BJ (cell line): ENCODE data around the gene NACC2. TPM values are rescaled to one million over a fixed set of nuclear protein-coding genes. Genes with fewer than 3 reads are reported as not detected.

Experiments used
- CTCF ChIA-PET: fragments of 350-600 bp; formaldehyde crosslinking; extraction: SDS; loops from one replicate; lab custom pipeline; 2021; ENCODE audit warnings: antibody characterized with exemption, inconsistent platforms; lab: Yijun Ruan, JAX
- POLR2A ChIA-PET: fragments of 300-600 bp; sonication (Branson Sonifier 250); formaldehyde crosslinking; extraction: SDS; loops from one replicate; lab custom pipeline; 2021; ENCODE audit warnings: antibody characterized with exemption; lab: Charles Lee
- DNase-seq: peaks from one replicate; pipeline ENCODE4 v3.0.0-alpha.2; 2011; ENCODE audit warnings: low read depth
- H3K27me3 ChIP-seq: 2 replicates; pipeline ENCODE4 v1.6.0; 2011; ENCODE audit warnings: low read length; ENCODE audit not compliant: control insufficient read depth, insufficient read depth
- H3K36me3 ChIP-seq: 2 replicates; pipeline ENCODE4 v1.5.1; 2011; ENCODE audit warnings: low read length; ENCODE audit not compliant: control insufficient read depth, insufficient read depth
- H3K4me3 ChIP-seq: 2 replicates; pipeline ENCODE4 v1.5.1; 2011; ENCODE audit warnings: low read depth, mild to moderate bottlenecking, control low read depth, low read length
- polyA plus RNA-seq: library from polyadenylated mRNA; depleted of rRNA; stranded (reverse); fragments of >200 nt; gene quantifications from 2 replicates; pipeline ENCODE4 v1.2.3, GENCODE V29; 2011
- TF ChIP-seq, protein P1 (sequence below): IDR thresholded peaks from 2 replicates; pipeline ENCODE4 v1.5.1; 2011; ENCODE audit warnings: low read depth, mild to moderate bottlenecking, control low read depth, inconsistent platforms, low read length, moderate library complexity; ENCODE audit not compliant: insufficient read depth

Gene NACC2
- polyA plus RNA-seq, 1 experiment, result 19.2 TPM

DNA sequence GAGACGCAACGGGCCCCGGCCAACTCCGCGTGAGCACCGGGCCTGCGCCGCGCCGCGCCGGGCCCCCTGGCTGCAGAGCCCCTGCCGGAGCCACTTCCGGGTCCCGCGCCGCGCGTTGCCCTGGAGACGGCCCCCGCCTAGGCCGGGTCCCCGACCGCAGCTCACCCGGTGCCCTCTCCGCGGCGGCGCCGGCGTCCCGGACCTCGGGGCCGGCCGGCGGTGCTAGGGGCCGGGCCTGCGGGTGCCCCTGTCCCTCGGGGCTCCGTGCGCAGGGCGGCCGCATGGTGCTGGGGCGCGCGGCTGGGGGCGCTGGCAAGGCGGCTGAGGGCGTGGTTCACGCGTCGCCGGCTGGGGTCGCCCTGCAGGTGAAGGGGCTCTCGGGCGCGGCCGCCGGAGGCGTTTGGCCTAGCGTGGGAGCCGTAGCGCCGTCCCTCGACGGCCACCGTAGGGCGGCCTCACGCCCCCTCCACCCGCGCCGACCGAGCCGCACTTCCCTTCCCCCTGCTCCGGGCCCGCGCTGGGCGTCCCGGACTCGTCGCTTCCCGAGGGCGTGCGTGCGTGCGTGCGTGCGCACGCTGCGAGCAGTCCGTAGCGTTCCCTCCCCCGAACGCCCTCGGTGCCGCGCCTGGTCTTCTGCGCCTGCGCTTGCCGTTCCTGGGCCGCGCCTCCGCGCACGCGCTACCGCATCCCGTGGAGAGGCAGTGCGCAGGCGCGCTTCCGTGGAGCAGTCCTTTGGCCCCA, 23.4 kb upstream of the NACC2 start, which contains the start of gene TMEM250:
TMEM250 (minus strand) TSS at position 556 of the 741 bp plus-strand sequence. CDS start 1,975 bp downstream, outside the sequence.
- DNase-seq, result peak; percentile 74
- Histone ChIP-seq H3K36me3 (peaks cover 14% of the 10 kb centered on the region), H3K27me3 (no peaks in the 10 kb centered on the region; the same call in 1 of the 2 replicates), H3K4me3 (peak within 1 kb of the TSS; percentile 60)
- CTCF ChIA-PET, result interaction anchor here (1.0 to 2.0 kb wide), 5 partner anchors 9 to 321 kb away, joined by 3 to 9 read pairs (median 4); partner anchors contain the start of gene NACC2
- TF ChIP-seq, protein P1, sequence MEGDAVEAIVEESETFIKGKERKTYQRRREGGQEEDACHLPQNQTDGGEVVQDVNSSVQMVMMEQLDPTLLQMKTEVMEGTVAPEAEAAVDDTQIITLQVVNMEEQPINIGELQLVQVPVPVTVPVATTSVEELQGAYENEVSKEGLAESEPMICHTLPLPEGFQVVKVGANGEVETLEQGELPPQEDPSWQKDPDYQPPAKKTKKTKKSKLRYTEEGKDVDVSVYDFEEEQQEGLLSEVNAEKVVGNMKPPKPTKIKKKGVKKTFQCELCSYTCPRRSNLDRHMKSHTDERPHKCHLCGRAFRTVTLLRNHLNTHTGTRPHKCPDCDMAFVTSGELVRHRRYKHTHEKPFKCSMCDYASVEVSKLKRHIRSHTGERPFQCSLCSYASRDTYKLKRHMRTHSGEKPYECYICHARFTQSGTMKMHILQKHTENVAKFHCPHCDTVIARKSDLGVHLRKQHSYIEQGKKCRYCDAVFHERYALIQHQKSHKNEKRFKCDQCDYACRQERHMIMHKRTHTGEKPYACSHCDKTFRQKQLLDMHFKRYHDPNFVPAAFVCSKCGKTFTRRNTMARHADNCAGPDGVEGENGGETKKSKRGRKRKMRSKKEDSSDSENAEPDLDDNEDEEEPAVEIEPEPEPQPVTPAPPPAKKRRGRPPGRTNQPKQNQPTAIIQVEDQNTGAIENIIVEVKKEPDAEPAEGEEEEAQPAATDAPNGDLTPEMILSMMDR, result no peak
- POLR2A ChIA-PET, result no interaction called here

DNA sequence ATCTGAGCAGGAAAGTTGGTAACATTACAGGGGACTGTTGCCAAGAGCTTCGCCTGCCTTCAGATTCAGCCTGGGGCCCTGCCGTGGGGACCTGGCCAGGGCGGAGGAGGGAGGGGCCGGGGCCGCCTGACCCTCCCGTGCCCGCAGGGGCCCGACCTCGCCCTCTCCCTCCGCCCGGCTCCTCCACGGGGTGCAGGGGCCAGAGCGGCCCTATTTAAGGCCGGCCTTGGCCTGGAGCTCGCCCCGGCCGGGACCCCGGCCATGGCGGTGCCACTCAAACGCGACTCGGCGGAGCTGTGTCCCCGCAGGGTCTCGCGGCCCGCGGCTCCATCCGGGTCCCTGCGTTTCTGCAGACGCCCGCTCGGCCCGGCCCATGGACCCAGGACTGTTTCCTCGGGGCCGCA, 22.8 kb upstream of the NACC2 start:
- TF ChIP-seq, protein P1, result no peak
- no peak for DNase-seq
- ChIA-PET POLR2A (interaction anchor here (0.8 kb wide), 1 partner anchor 24 kb away, joined by 4 read pairs; no protein-coding TSS in a partner anchor), CTCF (interaction anchor here (1.0 to 2.0 kb wide), 5 partner anchors 8 to 320 kb away, joined by 3 to 9 read pairs (median 4); partner anchors contain the start of gene NACC2)
- no peaks in the 10 kb centered on the region for H3K27me3 ChIP-seq
- peak overlapping the region; percentile 60 for H3K4me3 ChIP-seq
- H3K36me3 ChIP-seq, result peaks cover 14% of the 10 kb centered on the region

DNA sequence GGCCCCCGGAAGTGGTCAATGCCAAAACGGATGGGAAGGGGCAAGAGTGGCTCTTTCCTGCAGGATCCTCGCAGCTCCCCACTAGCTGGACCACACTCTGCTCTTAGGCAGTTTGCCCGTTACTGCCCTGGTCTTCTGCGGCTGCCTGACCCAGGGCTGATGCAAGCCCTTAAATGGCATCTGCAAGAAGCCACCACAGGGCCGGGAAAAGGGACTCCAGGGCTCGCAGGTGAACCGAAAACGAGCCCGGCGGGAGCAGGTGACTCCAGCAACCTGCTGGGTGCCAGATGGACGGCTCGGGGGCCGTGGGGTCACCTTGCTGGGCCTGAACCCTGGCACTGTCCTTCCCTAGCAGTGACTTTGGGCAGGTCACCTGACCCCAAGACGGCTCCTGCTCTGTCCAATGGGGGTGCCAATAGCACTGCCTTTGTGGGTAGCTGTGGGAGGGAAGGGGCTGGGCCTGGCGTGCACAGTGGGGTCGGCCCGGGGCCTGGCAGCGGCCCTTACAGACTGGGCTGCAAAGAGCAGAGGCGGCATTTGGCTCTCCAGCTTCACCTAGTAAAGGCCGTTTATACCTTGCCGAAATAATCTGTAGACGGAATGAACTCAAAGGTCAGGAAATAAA, 22.3 kb upstream of the NACC2 start:
- ChIA-PET POLR2A (interaction anchor here (0.8 kb wide), 1 partner anchor 23 kb away, joined by 4 read pairs; no protein-coding TSS in a partner anchor), CTCF (interaction anchor here (1.0 to 2.0 kb wide), 4 partner anchors 22 to 320 kb away, joined by 3 to 9 read pairs (median 6); partner anchors contain the start of gene NACC2)
- H3K27me3 ChIP-seq, result no peaks in the 10 kb centered on the region
- H3K4me3 ChIP-seq, result peak overlapping the region; percentile 60
- H3K36me3 ChIP-seq, result peaks cover 14% of the 10 kb centered on the region
- no peak for DNase-seq
- TF ChIP-seq, protein P1, result no peak

DNA sequence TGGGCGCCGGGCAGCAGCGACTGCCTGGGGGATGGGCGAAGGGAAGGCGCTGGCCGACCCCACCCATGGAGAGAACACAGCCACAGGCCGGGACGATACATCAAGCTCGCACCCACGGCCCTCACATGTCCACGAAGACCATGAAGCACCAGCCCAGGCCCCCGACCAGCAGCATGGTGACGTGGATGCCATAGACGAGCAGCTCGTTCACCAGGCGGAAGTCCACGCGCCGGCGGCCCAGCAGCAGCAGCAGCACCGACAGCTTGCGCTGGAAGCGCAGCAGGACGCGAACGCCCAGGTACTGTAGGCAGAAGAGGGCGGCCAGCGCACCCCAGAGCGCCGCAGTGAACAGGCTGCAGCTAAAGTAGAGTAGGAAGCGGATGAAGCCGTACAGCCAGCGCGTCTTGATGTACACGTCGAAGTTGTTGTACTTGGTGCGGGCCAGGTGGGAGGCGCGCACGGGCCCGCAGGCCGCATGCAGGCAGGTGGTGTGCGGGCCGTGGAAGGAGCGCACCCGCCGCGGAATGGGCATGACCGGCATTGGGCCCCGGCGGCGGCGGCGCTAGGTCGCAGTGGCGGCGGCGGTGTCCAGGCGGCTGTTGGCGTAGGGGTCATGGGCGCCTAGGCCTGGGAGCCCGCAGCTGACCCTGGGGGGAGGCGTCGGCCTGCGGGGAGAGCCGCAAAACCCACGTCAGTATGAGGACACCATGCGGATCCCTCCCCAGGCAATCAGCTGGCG, 21.4 kb upstream of the NACC2 start:
- Histone ChIP-seq H3K36me3 (peaks cover 14% of the 10 kb centered on the region), H3K4me3 (no peak overlapping the region), H3K27me3 (no peaks in the 10 kb centered on the region)
- ChIA-PET POLR2A (no interaction called here), CTCF (interaction anchor here (2.0 kb wide), 1 partner anchor 149 kb away, joined by 9 read pairs; no protein-coding TSS in a partner anchor)
- DNase-seq, result no peak
- TF ChIP-seq, protein P1, result no peak
